HCT116 (cell line): ENCODE results near the gene TECTA. TPM values are rescaled to one million over a fixed set of nuclear protein-coding genes. Genes with fewer than 3 reads are reported as not detected.

Experiments
- ATAC-seq: fragments of 200-7000 bp; cut with Tn5 transposase; 2 replicates; pipeline ENCODE4 v1.9.1; 2020; ENCODE audit warnings: mild to moderate bottlenecking, moderate library complexity
- BruUV-seq: library from RNA; stranded (reverse); fragments of 400-500 nt; replicated peaks from 2 replicates; lab custom pipeline; 2021; lab: Mats Ljungman, UMichigan
- CTCF ChIA-PET: fragments of 300-600 bp; sonication (Branson Sonifier 250); formaldehyde crosslinking; loops from one replicate; lab custom pipeline; 2021; ENCODE audit warnings: antibody characterized with exemption; lab: Charles Lee
- POLR2A ChIA-PET: fragments of 300-600, 350-600 bp; sonication (Branson Sonifier 250); formaldehyde crosslinking; loops from one replicate; lab custom pipeline; 2021; ENCODE audit warnings: antibody characterized with exemption; lab: Charles Lee
- RAD21 ChIA-PET, 2 experiments: fragments of 300-600 bp; sonication (Branson Sonifier 250); formaldehyde crosslinking; loops; one replicate each; lab custom pipeline; 2023; ENCODE audit warnings: low total read pairs in 2 of 2; ENCODE audit not compliant: uncharacterized antibody in 2 of 2, unreplicated experiment in 2 of 2, low non-redundant PET in 1 of 2; lab: Charles Lee
- DNase-seq: peaks from one replicate; pipeline ENCODE4 v3.0.0-alpha.2; 2010; ENCODE audit warnings: low read depth, low spot score
- H2AFZ ChIP-seq: fragments of 200-600 bp; shearing (Covaris generic), sonication (generic); 2 replicates; pipeline ENCODE4 v1.6.1; 2017; ENCODE audit warnings: low read depth, mixed run types, mixed read lengths, antibody characterized with exemption, low read length; ENCODE audit not compliant: poor library complexity, severe bottlenecking
- H3K27ac ChIP-seq: 2 replicates; pipeline ENCODE4 v1.5.1; 2012; ENCODE audit warnings: low read depth, low read length
- H3K27me3 ChIP-seq: fragments of 200-600 bp; sonication (generic); 2 replicates; pipeline ENCODE4 v1.6.1; 2016; ENCODE audit warnings: mixed run types, low read length, mixed read lengths; ENCODE audit not compliant: insufficient read depth
- H3K36me3 ChIP-seq, 2 experiments: fragments of 200-500 bp in 1 of 2; fragments of 200-600 bp in 1 of 2; sonication (Bioruptor generic) in 1 of 2; sonication (generic) in 1 of 2; 2 replicates each; pipeline versions ENCODE4 v1.5.1 to v1.6.1; 2014 to 2016; ENCODE audit warnings: low read length in 2 of 2, inconsistent platforms in 1 of 2, mixed read lengths in 1 of 2, mixed run types in 1 of 2; ENCODE audit not compliant: insufficient read depth in 2 of 2, control insufficient read depth in 1 of 2
- H3K4me1 ChIP-seq, 2 experiments: fragments of 200-600 bp in 1 of 2; sonication (generic) in 1 of 2; 2 replicates each; pipeline versions ENCODE4 v1.5.1 to v1.6.1; 2012 to 2017; ENCODE audit warnings: low read length in 2 of 2, inconsistent platforms in 1 of 2, mild to moderate bottlenecking in 1 of 2, mixed read lengths in 1 of 2, mixed run types in 1 of 2, moderate library complexity in 1 of 2; ENCODE audit not compliant: insufficient read depth in 2 of 2, control insufficient read depth in 1 of 2
- H3K4me2 ChIP-seq: fragments of 200-600 bp; sonication (generic); 2 replicates; pipeline ENCODE4 v1.6.1; 2017; ENCODE audit warnings: mixed run types, low read length, mixed read lengths
- H3K4me3 ChIP-seq, 2 experiments: fragments of 200-600 bp in 1 of 2; sonication (generic) in 1 of 2; replicated peaks in 1 of 2; 2 replicates each; pipeline ENCODE4 v1.5.1; 2011 to 2016; ENCODE audit warnings: low read length in 2 of 2, control low read depth in 1 of 2, low read depth in 1 of 2, mild to moderate bottlenecking in 1 of 2, mixed read lengths in 1 of 2, mixed run types in 1 of 2
- H3K79me2 ChIP-seq: fragments of 200-600 bp; sonication (generic); 2 replicates; pipeline ENCODE4 v1.6.1; 2017; ENCODE audit warnings: mild to moderate bottlenecking, mixed run types, low read length, moderate library complexity, mixed read lengths; ENCODE audit not compliant: insufficient read depth
- H3K9ac ChIP-seq: fragments of 200-600 bp; sonication (generic); 2 replicates; pipeline ENCODE4 v1.6.1; 2016; ENCODE audit warnings: low read length, mixed read lengths
- H3K9me2 ChIP-seq: fragments of 200-600 bp; sonication (generic), shearing (Covaris generic); 2 replicates; pipeline ENCODE4 v1.6.1; 2017; ENCODE audit warnings: mixed run types, mild to moderate bottlenecking, moderate library complexity; ENCODE audit not compliant: insufficient read depth
- H3K9me3 ChIP-seq, 2 experiments: fragments of 200-500 bp in 1 of 2; fragments of 200-600 bp in 1 of 2; sonication (Bioruptor generic) in 1 of 2; sonication (generic) in 1 of 2; 2 replicates each; pipeline ENCODE4 v1.6.1; 2014 to 2017; ENCODE audit warnings: low read length in 2 of 2, mixed read lengths in 2 of 2, inconsistent platforms in 1 of 2, low read depth in 1 of 2, mild to moderate bottlenecking in 1 of 2, mixed run types in 1 of 2, moderate library complexity in 1 of 2; ENCODE audit not compliant: control insufficient read depth in 1 of 2, insufficient read depth in 1 of 2
- H4K20me1 ChIP-seq: fragments of 200-600 bp; sonication (generic), shearing (Covaris generic); 2 replicates; pipeline ENCODE4 v1.6.1; 2017; ENCODE audit warnings: mixed run types, mild to moderate bottlenecking, moderate library complexity; ENCODE audit not compliant: insufficient read depth
- CBX3 ChIP-seq: IDR thresholded peaks from 2 replicates; pipeline ENCODE4 v1.6.1; 2012; ENCODE audit warnings: low read depth
- EGR1 ChIP-seq: IDR thresholded peaks from 2 replicates; pipeline ENCODE4 v1.6.1; 2012; ENCODE audit warnings: low read depth
- ELF1 ChIP-seq: IDR thresholded peaks from 2 replicates; pipeline ENCODE4 v1.6.1; 2012; ENCODE audit warnings: low read depth, borderline replicate concordance
- EZH2 ChIP-seq: fragments of 200-600 bp; sonication (generic); IDR thresholded peaks from 2 replicates; pipeline ENCODE4 v1.6.1; 2017; ENCODE audit warnings: antibody characterized with exemption, mixed run types
- EZH2phosphoT487 ChIP-seq: fragments of 200-600 bp; IDR thresholded peaks from 2 replicates; pipeline ENCODE4 v1.6.1; 2018; ENCODE audit warnings: antibody characterized with exemption, borderline replicate concordance
- JUND ChIP-seq: IDR thresholded peaks from 2 replicates; pipeline ENCODE4 v1.6.1; 2012
- POLR2A ChIP-seq: IDR thresholded peaks from 2 replicates; pipeline ENCODE4 v1.7.0; 2011; ENCODE audit warnings: borderline replicate concordance; ENCODE audit not compliant: insufficient read depth, insufficient read length; ENCODE audit errors: extremely low read depth
- SIN3A ChIP-seq: IDR thresholded peaks from 2 replicates; pipeline ENCODE4 v1.6.1; 2012; ENCODE audit warnings: low read depth
- SP1 ChIP-seq: IDR thresholded peaks from 2 replicates; pipeline ENCODE4 v1.6.1; 2012; ENCODE audit warnings: low read depth
- SRF ChIP-seq: IDR thresholded peaks from 2 replicates; pipeline ENCODE4 v1.6.1; 2012; ENCODE audit warnings: low read depth
- TCF7L2 ChIP-seq: IDR thresholded peaks from 2 replicates; pipeline ENCODE4 v1.7.0; 2011; ENCODE audit warnings: borderline replicate concordance, inconsistent platforms; ENCODE audit not compliant: insufficient read depth, insufficient read length; ENCODE audit errors: extremely low read depth
- YY1 ChIP-seq: IDR thresholded peaks from 2 replicates; pipeline ENCODE4 v1.6.1; 2011; ENCODE audit warnings: low read length, low read depth, moderate library complexity, mild to moderate bottlenecking; ENCODE audit not compliant: insufficient replicate concordance; ENCODE audit errors: extremely low read depth
- ZNF274 ChIP-seq: fragments of 200-500 bp; sonication (Bioruptor generic); IDR thresholded peaks from 2 replicates; pipeline ENCODE4 v1.6.1; 2014; ENCODE audit warnings: mild to moderate bottlenecking, low read depth, low read length, inconsistent platforms
- intact Hi-C: fragments of 100-400 bp; cut with micrococcal nuclease; formaldehyde crosslinking; loops from 2 replicates; pipeline ENCODE4 v1.10.0; 2022
- total RNA-seq: library from RNA; stranded (reverse); gene quantifications from one replicate; pipeline ENCODE4 v1.2.1, GENCODE V29; 2021; ENCODE audit not compliant: unreplicated experiment
- TF ChIP-seq, protein P1 (sequence below): IDR thresholded peaks from 2 replicates; pipeline ENCODE4 v1.6.1; 2012

Gene TECTA
- total RNA-seq, 1 experiment from 2014 or later: 0.81 TPM

DNA sequence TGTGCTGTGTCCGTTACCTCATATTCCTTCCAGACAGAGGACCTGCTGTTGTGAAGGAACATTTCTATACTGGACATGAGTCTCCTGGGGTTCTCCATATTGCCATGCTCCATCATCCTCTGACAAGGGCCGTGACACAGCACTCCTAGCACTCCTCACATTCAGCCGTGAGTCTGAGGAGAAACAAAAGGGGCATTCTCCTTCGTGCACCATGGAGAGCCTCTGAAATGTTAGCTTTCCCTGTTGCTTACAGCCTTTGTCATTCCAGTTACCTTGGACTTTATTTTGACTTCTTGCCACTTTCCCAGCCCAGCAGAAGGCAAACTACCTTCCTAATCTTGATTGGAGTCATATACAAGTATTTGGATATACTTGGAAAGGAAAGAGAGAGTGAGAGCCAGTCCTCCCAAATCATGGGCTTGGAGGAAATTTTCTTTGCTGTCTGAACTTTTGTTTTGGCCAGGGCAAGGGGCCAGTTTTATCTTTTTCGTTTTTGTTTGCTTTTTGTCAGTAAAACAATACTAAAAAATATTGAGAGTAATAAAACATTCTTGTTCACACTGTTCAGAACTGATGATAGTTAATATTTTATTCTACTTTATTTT lies 29.1 kb upstream of the TECTA start:
- DNase-seq: no peak
- Histone ChIP-seq H3K9ac (no peak overlapping the region), H3K27me3 (no peaks in the 10 kb centered on the region), H3K9me3 (no peaks in the 10 kb centered on the region), H2AFZ (no peak overlapping the region), H3K79me2 (no peaks in the 10 kb centered on the region), H3K4me2 (no peak overlapping the region), H3K36me3 (0 out of 4 replicates have a peak, but pooled peaks cover 0 to 3% of the 10 kb centered on the region in 2 experiments), H3K9me2 (no peaks in the 10 kb centered on the region), H4K20me1 (no peaks in the 10 kb centered on the region), H3K4me1 (no peaks in the 10 kb centered on the region), H3K27ac (no peak overlapping the region), H3K4me3 (no peak overlapping the region)
- BruUV-seq: no TSS peak
- POLR2A ChIA-PET: no interaction called here
- RAD21 ChIA-PET: no interaction called here
- CTCF ChIA-PET: no interaction called here
- intact Hi-C loops: no loop called here
- TF ChIP-seq POLR2A (no peak), TCF7L2 (no peak), YY1 (no peak), ZNF274 (no peak), SIN3A (no peak), CBX3 (no peak), SRF (no peak), EZH2phosphoT487 (no peak)
- TF ChIP-seq, protein P1, sequence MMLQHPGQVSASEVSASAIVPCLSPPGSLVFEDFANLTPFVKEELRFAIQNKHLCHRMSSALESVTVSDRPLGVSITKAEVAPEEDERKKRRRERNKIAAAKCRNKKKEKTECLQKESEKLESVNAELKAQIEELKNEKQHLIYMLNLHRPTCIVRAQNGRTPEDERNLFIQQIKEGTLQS: no peak
- no peak for ATAC-seq

DNA sequence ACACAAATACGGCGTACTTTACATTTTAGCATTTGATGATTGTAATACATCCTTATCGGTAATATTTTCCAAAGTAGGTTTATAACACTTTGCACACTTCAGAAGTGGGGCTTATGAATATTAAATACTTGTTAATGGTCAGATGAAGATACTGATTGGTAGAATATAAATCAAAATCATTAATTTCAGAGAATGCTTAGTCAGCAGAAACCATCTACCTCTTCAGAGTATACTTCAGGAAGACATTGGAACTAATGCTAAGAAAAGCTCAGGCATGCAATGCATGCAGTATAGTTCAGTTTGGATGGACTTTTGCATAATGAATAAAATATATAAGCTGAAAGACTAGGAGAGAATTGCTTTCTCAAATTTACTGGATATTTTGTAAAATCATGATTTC lies 19.7 kb upstream of the TECTA start:
- intact Hi-C loops: no loop called here
- no peak overlapping the region for H3K27ac ChIP-seq
- H3K4me1 ChIP-seq: no peaks in the 10 kb centered on the region
- H3K9ac ChIP-seq: no peak overlapping the region
- no peak overlapping the region for H3K4me2 ChIP-seq
- CTCF ChIA-PET: no interaction called here
- ATAC-seq (no peak), DNase-seq (no peak)
- no peaks in the 10 kb centered on the region for H4K20me1 ChIP-seq
- RAD21 ChIA-PET: no interaction called here
- H3K27me3 ChIP-seq: no peaks in the 10 kb centered on the region
- POLR2A ChIA-PET: no interaction called here
- H3K4me3 ChIP-seq: no peak overlapping the region
- H2AFZ ChIP-seq: no peak overlapping the region
- no peaks in the 10 kb centered on the region for H3K9me2 ChIP-seq
- no peaks in the 10 kb centered on the region for H3K79me2 ChIP-seq
- no peaks in the 10 kb centered on the region for H3K36me3 ChIP-seq
- TF ChIP-seq, protein P1: no peak
- no peak for TF ChIP-seq ELF1
- TF ChIP-seq SIN3A: no peak
- TF ChIP-seq SP1: no peak
- no peak for TF ChIP-seq TCF7L2
- TF ChIP-seq EZH2: no peak
- no peak for TF ChIP-seq JUND
- no peak for TF ChIP-seq EGR1
- BruUV-seq: no TSS peak
- H3K9me3 ChIP-seq: no peaks in the 10 kb centered on the region
